ENCODE results near the gene MYL11. TPM values are rescaled to one million over a fixed set of nuclear protein-coding genes. Genes with fewer than 3 reads are reported as not detected.

The MYL11 gene
- polyA plus RNA-seq, 2 of the 4 experiments (the other 2 are of a cell fraction) = 0.46 TPM; not detected in 1

- no peak for TF ChIP-seq BHLHE40 (IDR thresholded peaks at IDR 0.05; ENCODE audit: low read depth, low read length)
- TF ChIP-seq NR3C1 (IDR thresholded peaks at IDR 0.05) = no peak
- no peak for TF ChIP-seq RNF2 (IDR thresholded peaks at IDR 0.05; ENCODE audit: borderline replicate concordance, low read depth)
- TF ChIP-seq ZSCAN20 (CRISPR knock-in tag; IDR thresholded peaks at IDR 0.05) = no peak
- TF ChIP-seq BCL3 (IDR thresholded peaks at IDR 0.05) = no peak
- no peak for TF ChIP-seq NFE2L2 (conservative IDR thresholded peaks at IDR 0.05; ENCODE audit: low read length)
- no peak for TF ChIP-seq HES2 (IDR thresholded peaks at IDR 0.05)
- TF ChIP-seq SMC3 (IDR thresholded peaks at IDR 0.05) = no peak
- no peak for TF ChIP-seq REST (IDR thresholded peaks at IDR 0.05)
- TF ChIP-seq GATA3 (IDR thresholded peaks at IDR 0.05; ENCODE audit: borderline replicate concordance) = no peak
- no peak for TF ChIP-seq HDAC2 (IDR thresholded peaks at IDR 0.05)
- no peak for TF ChIP-seq ATOH8 (CRISPR knock-in tag; IDR thresholded peaks at IDR 0.05; ENCODE audit: low read depth)
- TF ChIP-seq RAD21 (conservative IDR thresholded peaks at IDR 0.05 in 1 of 2, IDR thresholded peaks at IDR 0.05 in 1 of 2) = no peak
- no peak for TF ChIP-seq FOXS1 (CRISPR knock-in tag; IDR thresholded peaks at IDR 0.05)
These were observed 4.0 kb upstream of the MYL11 start, which contains the start of gene TBC1D10B (continued) for GRCh38 chr16:30370456-30371247.

GRCh38 chr16:30371248-30371816 is 3.3 kb upstream of the MYL11 start:
- POLR2A ChIA-PET = interaction anchor here (0.7 to 2.0 kb wide), 10 partner anchors 13 to 306 kb away, joined by 3 to 17 read pairs (median 6); partner anchors contain the start of genes ALDOA, CD2BP2, ZNF48 and ZNF764

More at GRCh38 chr16:30371248-30371816, 3.3 kb upstream of the MYL11 start:
- DNase-seq (ENCODE audit: low read depth in 1 of 2, low spot score in 1 of 2) (no peak), ATAC-seq (no peak), FAIRE-seq (no peak)
- H3K4me2 ChIP-seq = peak overlapping the region; percentile 79
- TF ChIP-seq SREBF2 (IDR thresholded peaks at IDR 0.05) = no peak
- TF ChIP-seq SMC3 (IDR thresholded peaks at IDR 0.05) = no peak
- TF ChIP-seq POLR2AphosphoS2 (conservative IDR thresholded peaks at IDR 0.05; ENCODE audit: low read length) = no peak
- no peak for TF ChIP-seq EP300 (IDR thresholded peaks at IDR 0.05)
- TF ChIP-seq BHLHE40 (IDR thresholded peaks at IDR 0.05; ENCODE audit: low read depth, low read length) = no peak
- TF ChIP-seq EHF (CRISPR knock-in tag; IDR thresholded peaks at IDR 0.05) = no peak
- no peak for TF ChIP-seq FOXS1 (CRISPR knock-in tag; IDR thresholded peaks at IDR 0.05)
- no peak for TF ChIP-seq HDAC2 (IDR thresholded peaks at IDR 0.05)
- no peak for TF ChIP-seq ZC3H11A (IDR thresholded peaks at IDR 0.05)
- TF ChIP-seq HEYL (CRISPR knock-in tag; IDR thresholded peaks at IDR 0.05) = no peak
- TF ChIP-seq HOXB5 (CRISPR knock-in tag; IDR thresholded peaks at IDR 0.05) = no peak
- TF ChIP-seq JUN (IDR thresholded peaks at IDR 0.05) = no peak
- TF ChIP-seq POLR2A (IDR thresholded peaks at IDR 0.05; ENCODE audit: low read length) = no peak
- no peak for TF ChIP-seq MAZ (IDR thresholded peaks at IDR 0.05; ENCODE audit: borderline replicate concordance, low read depth, low read length)
- no peak for TF ChIP-seq KDM5A (IDR thresholded peaks at IDR 0.05)
- TF ChIP-seq HMGXB4 (CRISPR knock-in tag; IDR thresholded peaks at IDR 0.05; ENCODE audit: borderline replicate concordance) = no peak
- TF ChIP-seq RCOR1 (IDR thresholded peaks at IDR 0.05; ENCODE audit: low read depth, low read length) = no peak
- H3K4me1 ChIP-seq = peaks cover 20% of the 10 kb centered on the region
- peak overlapping the region; percentile 65 to 83 for H3K27ac ChIP-seq
- peak overlapping the region; percentile 41 for H3K4me3 ChIP-seq
- 25% methylated on average over 11 of the region's 11 CpGs for WGBS (ENCODE audit: missing lambda C conversion rate)
- CTCF ChIA-PET = interaction anchor here (0.7 to 1.9 kb wide), 11 partner anchors 8 to 248 kb away, joined by 3 to 10 read pairs (median 3); partner anchors contain the start of genes CD2BP2 and ZNF48
- H3K9me3 ChIP-seq = no peaks in the 10 kb centered on the region
